Measurements from ENCODE around the gene CHD5. TPM values are rescaled to one million over a fixed set of nuclear protein-coding genes. Genes with fewer than 3 reads are reported as not detected.

Gene CHD5
- total and polyA plus RNA-seq, 2 of the 13 experiments (the other 11 are each of a cell fraction or from before 2014, with no cell fraction given), result 0.02 to 0.21 TPM

DNA sequence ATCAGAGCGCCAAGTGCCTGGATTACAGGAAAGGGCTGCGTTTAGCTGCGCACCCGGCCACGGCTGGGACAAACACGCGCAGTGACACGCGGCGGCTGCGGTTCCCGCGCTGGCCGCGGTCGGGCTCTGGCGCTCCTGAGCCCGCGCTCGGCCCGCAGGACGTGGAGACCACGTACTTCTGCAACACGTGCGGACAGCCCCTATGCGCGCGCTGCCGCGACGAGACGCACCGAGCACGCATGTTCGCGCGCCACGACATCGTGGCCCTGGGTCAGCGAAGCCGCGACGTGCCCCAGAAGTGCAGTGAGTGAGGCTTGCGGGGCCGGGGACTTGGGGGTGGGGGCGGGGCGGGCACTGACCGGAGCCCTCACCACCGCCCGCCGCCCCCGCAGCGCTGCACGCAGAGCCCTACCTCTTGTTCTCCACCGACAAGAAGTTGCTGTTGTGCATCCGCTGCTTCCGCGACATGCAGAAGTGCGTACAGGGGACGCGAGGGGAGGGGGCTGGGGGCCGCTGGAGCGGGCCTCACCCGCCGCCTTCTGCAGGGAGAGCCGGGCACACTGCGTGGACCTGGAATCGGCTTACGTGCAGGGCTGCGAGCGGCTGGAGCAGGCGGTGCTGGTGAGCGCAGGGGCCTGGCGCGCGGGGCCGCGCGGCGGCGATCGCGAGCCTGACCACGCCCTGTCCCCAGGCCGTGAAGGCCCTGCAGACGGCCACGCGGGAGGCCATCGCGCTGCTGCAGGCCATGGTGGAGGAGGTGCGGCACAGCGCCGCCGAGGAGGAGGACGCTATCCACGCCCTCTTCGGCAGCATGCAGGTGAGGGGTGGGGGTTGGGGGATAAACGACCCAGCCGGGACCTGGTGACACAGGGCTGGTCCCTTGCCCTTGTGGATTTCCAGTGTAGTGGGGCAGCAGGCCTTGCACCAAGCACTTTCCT lies 28.9 kb upstream of the CHD5 start (continued):
- TF ChIP-seq ZNF407 (CRISPR knock-in tag; IDR thresholded peaks at IDR 0.05; ENCODE audit: not compliant biosample characterization) (no peak), ZNF510 (CRISPR knock-in tag; IDR thresholded peaks at IDR 0.05; ENCODE audit: low read depth) (no peak), ZNF101 (CRISPR knock-in tag; IDR thresholded peaks at IDR 0.05; ENCODE audit: borderline replicate concordance, low read depth) (no peak)

Measured in HepG2 (cell line).